WERI-Rb-1 (cell line): ENCODE results near the gene DLL1.

ENCODE experiments used
- DNase-seq: peaks from one replicate; pipeline ENCODE4 v3.0.0-alpha.2; 2020
- H3K27ac ChIP-seq: fragments of 250-450 bp; sonication (Bioruptor Pico); 2 replicates; pipeline ENCODE4 v1.5.1; 2020; ENCODE audit warnings: mild to moderate bottlenecking, moderate library complexity
- H3K27me3 ChIP-seq: fragments of 250-450 bp; sonication (Bioruptor Pico); 2 replicates; pipeline ENCODE4 v1.5.1; 2021; ENCODE audit warnings: mild to moderate bottlenecking, low read depth, moderate library complexity; ENCODE audit not compliant: insufficient read depth, severe bottlenecking
- H3K36me3 ChIP-seq: fragments of 250-450 bp; sonication (Bioruptor Pico); 2 replicates; pipeline ENCODE4 v1.5.1; 2020; ENCODE audit warnings: mild to moderate bottlenecking, moderate library complexity
- H3K4me3 ChIP-seq: 2 replicates; pipeline ENCODE4 v1.5.1; 2011; ENCODE audit warnings: low read depth, mild to moderate bottlenecking, control low read depth, low read length
- H3K9me3 ChIP-seq: fragments of 250-450 bp; sonication (Bioruptor Pico); 2 replicates; pipeline ENCODE4 v1.5.1; 2021; ENCODE audit warnings: mild to moderate bottlenecking, moderate library complexity; ENCODE audit not compliant: severe bottlenecking
- TF ChIP-seq, protein P1 (sequence below): IDR thresholded peaks from 2 replicates; pipeline ENCODE4 v1.5.1; 2011; ENCODE audit warnings: low read depth, mild to moderate bottlenecking, control low read depth, inconsistent platforms, low read length

The DLL1 gene

DNA sequence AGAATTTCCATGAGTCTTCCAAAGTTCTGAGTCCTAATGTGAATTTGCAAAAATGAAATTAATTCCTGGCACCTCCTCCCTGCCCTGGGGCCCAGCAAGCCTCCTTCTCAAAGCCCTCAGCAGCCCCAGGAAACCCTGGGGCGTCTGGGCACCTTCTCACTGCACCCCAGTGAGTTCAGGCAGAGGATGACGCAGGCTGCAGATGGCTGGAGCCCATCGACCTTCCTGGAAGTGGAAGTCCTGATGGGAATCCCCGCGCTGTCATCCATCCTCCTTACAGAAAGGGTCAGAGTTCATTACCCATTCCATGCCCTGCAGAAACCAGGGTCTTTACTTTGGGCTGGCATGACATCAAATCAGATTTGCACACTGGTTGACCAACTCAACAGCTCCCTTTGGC lies 31.6 kb downstream of the DLL1 start:
- H3K27ac ChIP-seq = no peak overlapping the region
- H3K27me3 ChIP-seq = peaks cover 11% of the 10 kb centered on the region
- H3K36me3 ChIP-seq = no peaks in the 10 kb centered on the region
- no peaks in the 10 kb centered on the region for H3K9me3 ChIP-seq
- DNase-seq = no peak
- TF ChIP-seq, protein P1, sequence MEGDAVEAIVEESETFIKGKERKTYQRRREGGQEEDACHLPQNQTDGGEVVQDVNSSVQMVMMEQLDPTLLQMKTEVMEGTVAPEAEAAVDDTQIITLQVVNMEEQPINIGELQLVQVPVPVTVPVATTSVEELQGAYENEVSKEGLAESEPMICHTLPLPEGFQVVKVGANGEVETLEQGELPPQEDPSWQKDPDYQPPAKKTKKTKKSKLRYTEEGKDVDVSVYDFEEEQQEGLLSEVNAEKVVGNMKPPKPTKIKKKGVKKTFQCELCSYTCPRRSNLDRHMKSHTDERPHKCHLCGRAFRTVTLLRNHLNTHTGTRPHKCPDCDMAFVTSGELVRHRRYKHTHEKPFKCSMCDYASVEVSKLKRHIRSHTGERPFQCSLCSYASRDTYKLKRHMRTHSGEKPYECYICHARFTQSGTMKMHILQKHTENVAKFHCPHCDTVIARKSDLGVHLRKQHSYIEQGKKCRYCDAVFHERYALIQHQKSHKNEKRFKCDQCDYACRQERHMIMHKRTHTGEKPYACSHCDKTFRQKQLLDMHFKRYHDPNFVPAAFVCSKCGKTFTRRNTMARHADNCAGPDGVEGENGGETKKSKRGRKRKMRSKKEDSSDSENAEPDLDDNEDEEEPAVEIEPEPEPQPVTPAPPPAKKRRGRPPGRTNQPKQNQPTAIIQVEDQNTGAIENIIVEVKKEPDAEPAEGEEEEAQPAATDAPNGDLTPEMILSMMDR = no peak
- no peak overlapping the region for H3K4me3 ChIP-seq

DNA sequence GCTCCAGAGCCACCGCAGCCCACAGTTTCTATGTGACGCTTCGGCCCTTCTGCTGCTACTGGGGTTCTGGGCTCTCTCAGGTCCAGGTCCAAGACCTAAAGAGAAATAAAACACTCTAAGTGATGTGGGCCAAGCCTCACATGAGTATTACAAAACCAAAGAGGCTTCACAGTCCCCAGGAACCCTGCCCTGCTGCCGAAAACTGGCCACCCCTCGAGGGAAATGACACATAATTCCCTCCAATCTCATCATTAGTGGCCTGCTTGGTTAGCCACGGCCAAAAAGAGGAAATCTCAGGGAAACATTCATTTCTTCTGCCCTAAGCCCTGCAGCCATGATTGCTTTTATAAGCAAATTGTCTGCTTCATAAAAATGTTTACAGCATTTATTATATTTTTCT lies 32.5 kb downstream of the DLL1 start:
- DNase-seq = no peak
- Histone ChIP-seq H3K4me3 (no peak overlapping the region), H3K27ac (no peak overlapping the region), H3K27me3 (peaks cover 19% of the 10 kb centered on the region), H3K36me3 (no peaks in the 10 kb centered on the region), H3K9me3 (no peaks in the 10 kb centered on the region)
- TF ChIP-seq, protein P1 = no peak

DNA sequence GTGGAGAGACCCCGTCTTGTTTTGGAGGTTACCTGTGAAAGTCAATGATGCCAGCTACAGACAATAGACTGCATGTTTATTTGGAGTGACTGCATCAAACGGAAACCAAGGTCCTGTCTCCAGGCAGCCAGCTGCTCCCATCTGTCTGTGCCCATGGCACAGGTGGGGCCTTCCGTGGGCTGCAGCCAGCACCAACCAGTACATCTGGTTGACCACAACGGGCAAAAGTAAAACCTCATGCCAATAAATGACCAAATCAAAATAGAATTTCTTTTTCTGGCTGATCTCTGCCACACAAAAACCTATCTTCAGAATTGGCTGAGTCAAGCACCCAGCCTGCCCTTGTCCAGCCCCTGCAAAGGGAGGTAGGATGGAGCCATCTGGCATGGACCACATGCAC lies 33.5 kb downstream of the DLL1 start:
- DNase-seq = no peak

DNA sequence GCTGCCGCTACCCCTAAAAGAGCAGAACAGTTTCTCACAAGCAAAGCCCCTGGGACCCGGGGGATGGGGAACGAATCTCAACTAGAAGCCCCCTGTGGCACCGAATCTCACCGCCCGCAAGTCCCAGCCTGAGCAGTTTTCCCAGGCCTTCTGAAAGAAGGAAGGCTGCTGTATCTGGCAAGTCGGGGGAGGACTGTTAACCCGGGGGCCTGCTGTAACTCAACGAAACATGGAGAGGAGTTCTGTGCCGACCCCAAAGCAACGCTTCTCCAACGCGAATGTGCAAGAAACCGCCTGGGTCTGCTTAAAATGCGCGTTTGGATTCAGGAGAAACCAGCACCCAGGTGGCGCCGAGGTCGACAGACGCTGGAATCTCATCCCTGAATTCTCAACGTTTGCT lies 34.2 kb downstream of the DLL1 start:
- Histone ChIP-seq H3K27me3 (peaks cover 33% of the 10 kb centered on the region), H3K4me3 (no peak overlapping the region), H3K9me3 (no peaks in the 10 kb centered on the region), H3K27ac (no peak overlapping the region), H3K36me3 (no peaks in the 10 kb centered on the region)
- TF ChIP-seq, protein P1 = no peak
- DNase-seq = no peak

More for the DNA sequence above, 33.5 kb downstream of the DLL1 start:
- H3K9me3 ChIP-seq = no peaks in the 10 kb centered on the region
- no peak overlapping the region for H3K4me3 ChIP-seq
- H3K27me3 ChIP-seq = peaks cover 27% of the 10 kb centered on the region
- no peaks in the 10 kb centered on the region for H3K36me3 ChIP-seq
- H3K27ac ChIP-seq = no peak overlapping the region
- TF ChIP-seq, protein P1 = no peak

DNA sequence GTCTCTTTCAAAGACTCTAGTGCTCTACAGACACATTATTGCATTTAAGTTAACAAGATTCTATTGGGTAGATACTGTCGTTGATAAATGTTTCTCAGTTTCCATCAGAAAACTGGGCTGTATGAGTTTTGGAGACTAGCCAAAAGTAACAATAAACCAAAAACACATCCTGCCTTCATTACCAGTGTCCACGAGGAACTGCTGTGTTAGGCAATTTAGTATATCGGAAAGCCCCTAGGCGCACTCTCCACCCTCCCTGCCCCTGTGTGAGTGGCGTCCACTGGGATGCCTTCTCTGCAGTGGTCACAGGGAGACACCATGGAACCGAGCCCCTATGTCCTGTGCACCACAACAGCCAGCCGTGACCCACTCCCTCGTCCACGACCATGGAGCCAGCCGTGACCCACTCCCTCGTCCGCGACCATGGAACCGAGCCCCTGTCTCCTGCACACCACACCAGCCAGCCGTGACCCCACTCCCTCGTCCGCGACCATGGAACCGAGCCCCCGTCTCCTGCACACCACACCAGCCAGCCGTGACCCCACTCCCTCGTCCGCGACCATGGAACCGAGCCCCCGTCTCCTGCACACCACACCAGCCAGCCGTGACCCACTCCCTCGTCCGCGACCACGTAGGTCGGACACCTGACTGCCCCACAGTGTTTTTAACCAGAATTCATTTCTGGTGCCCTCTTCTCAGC lies 35.3 kb downstream of the DLL1 start:
- TF ChIP-seq, protein P1 = no peak
- Histone ChIP-seq H3K27me3 (peaks cover 42% of the 10 kb centered on the region), H3K4me3 (no peak overlapping the region), H3K9me3 (no peaks in the 10 kb centered on the region), H3K36me3 (no peaks in the 10 kb centered on the region), H3K27ac (no peak overlapping the region)
- DNase-seq = no peak
